ENCODE measurements around the gene ZNF511. TPM values are rescaled to one million over a fixed set of nuclear protein-coding genes. Genes with fewer than 3 reads are reported as not detected.

The ZNF511 gene
- total RNA-seq, 2 experiments from 2014 or later = 68.8 to 95.0 TPM

DNA sequence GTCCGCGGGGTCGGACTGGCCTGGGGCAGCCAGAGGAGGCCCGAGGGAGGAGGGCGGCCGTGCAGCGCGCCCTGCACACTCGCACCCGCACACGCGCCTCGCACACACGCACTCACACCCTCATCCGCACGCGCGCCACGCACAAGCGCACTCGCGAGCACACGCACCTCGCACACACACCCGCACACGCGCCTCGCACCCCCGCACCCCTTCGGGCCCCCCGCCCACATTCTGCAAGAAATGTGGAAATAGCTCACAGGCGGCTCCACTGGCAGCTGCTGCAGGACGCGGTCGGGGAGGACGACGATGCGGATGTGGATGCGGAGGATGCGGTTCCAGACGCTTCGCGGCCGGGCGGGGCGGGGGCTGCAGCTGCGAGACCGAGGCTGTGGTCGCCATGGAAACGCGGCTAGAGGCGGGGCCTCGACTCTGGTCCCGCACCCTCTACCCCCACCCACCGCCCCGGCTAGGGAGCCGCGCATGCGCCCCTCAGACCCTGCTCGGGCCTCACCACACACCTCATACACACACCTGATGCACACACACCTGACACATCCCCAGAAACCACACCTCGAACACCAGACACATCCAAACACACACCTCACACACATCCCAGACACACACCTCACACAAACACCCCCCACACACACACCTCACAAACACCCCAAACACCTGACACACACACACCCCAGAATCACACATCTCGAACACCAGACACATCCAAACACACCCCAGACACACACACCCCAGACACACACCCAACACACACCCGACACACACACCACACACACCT lies 28.1 kb downstream of the ZNF511 start, which contains the start of gene CALY:
CALY (minus strand) TSS at position 320 of the 793 bp plus-strand sequence. CDS start 7,907 bp downstream, outside the sequence.
- Histone ChIP-seq H3K4me2 (ENCODE audit: low read length) (no peak within 1 kb of the TSS), H3K4me3 (ENCODE audit: low read depth, low read length, poor library complexity, severe bottlenecking) (no peak within 1 kb of the TSS), H3K27ac (ENCODE audit: low read depth, low read length, poor library complexity, severe bottlenecking) (no peak within 1 kb of the TSS), H2AFZ (ENCODE audit: low read length) (no peak within 1 kb of the TSS), H4K20me1 (ENCODE audit: insufficient read depth, low read length) (no peaks in the 10 kb centered on the region), H3K36me3 (ENCODE audit: insufficient read depth, low read length) (no peaks in the 10 kb centered on the region), H3K9me3 (ENCODE audit: low read length) (no peaks in the 10 kb centered on the region; the same call in 1 of the 2 replicates), H3K79me2 (ENCODE audit: insufficient read depth, low read depth, low read length) (no peaks in the 10 kb centered on the region), H3K9me2 (ENCODE audit: insufficient read depth, low read length) (no peaks in the 10 kb centered on the region), H3K4me1 (ENCODE audit: insufficient read depth, low read length, poor library complexity, severe bottlenecking) (no peaks in the 10 kb centered on the region)
- no peak for TF ChIP-seq EZH2phosphoT487 (IDR thresholded peaks at IDR 0.05; ENCODE audit: borderline replicate concordance, low read depth, low read length)
- TF ChIP-seq CTCF (conservative IDR thresholded peaks at IDR 0.05; ENCODE audit: low read length) = no peak
- DNase-seq (ENCODE audit: low spot score) = no peak
- CTCF ChIA-PET (ENCODE audit: unreplicated experiment) = no interaction called here
- no TSS peak for BruUV-seq (replicated peaks)
- POLR2A ChIA-PET = no interaction called here
- intact Hi-C loops (cut with micrococcal nuclease; ENCODE audit: unreplicated experiment) = no loop called here

GRCh38 chr10:133337370-133337725 lies 28.6 kb downstream of the ZNF511 start:
- H3K79me2 ChIP-seq (ENCODE audit: insufficient read depth, low read depth, low read length) = no peaks in the 10 kb centered on the region
- POLR2A ChIA-PET = no interaction called here
- H3K9me3 ChIP-seq (ENCODE audit: low read length) = no peaks in the 10 kb centered on the region; the same call in 1 of the 2 replicates
- BruUV-seq (replicated peaks) = no TSS peak
- TF ChIP-seq EZH2phosphoT487 (IDR thresholded peaks at IDR 0.05; ENCODE audit: borderline replicate concordance, low read depth, low read length) (no peak), CTCF (conservative IDR thresholded peaks at IDR 0.05; ENCODE audit: low read length) (no peak)
- no peak overlapping the region for H3K4me3 ChIP-seq (ENCODE audit: low read depth, low read length, poor library complexity, severe bottlenecking)
- no peaks in the 10 kb centered on the region for H3K9me2 ChIP-seq (ENCODE audit: insufficient read depth, low read length)
- H3K36me3 ChIP-seq (ENCODE audit: insufficient read depth, low read length) = no peaks in the 10 kb centered on the region
- no peak overlapping the region for H2AFZ ChIP-seq (ENCODE audit: low read length)
- no peak for DNase-seq (ENCODE audit: low spot score)
- no peak overlapping the region for H3K4me2 ChIP-seq (ENCODE audit: low read length)
- intact Hi-C loops (cut with micrococcal nuclease; ENCODE audit: unreplicated experiment) = no loop called here
- H3K27ac ChIP-seq (ENCODE audit: low read depth, low read length, poor library complexity, severe bottlenecking) = no peak overlapping the region
- H3K4me1 ChIP-seq (ENCODE audit: insufficient read depth, low read length, poor library complexity, severe bottlenecking) = no peaks in the 10 kb centered on the region
- no peaks in the 10 kb centered on the region for H4K20me1 ChIP-seq (ENCODE audit: insufficient read depth, low read length)
- CTCF ChIA-PET (ENCODE audit: unreplicated experiment) = no interaction called here

Data from OCI-LY7 (cell line).